ENCODE results near the gene NCOA1. TPM values are rescaled to one million over a fixed set of nuclear protein-coding genes. Genes with fewer than 3 reads are reported as not detected.
A peak's percentile ranks its signal among the peaks of the same experiment; 100 is the strongest.

Gene NCOA1
- polyA plus RNA-seq, 3 donors, result 7.3 to 30.2 (median 10.2) TPM

GRCh38 chr2:24809316-24810007, 318.4 kb downstream of the NCOA1 start:
- H4K20me1 ChIP-seq (ENCODE audit: insufficient read depth, low read length), result no peaks in the 10 kb centered on the region
- H3K27ac ChIP-seq (ENCODE audit: low read depth in 1 of 2, low read length in 2 of 2), result no peak overlapping the region
- no peaks in the 10 kb centered on the region for H3K4me1 ChIP-seq (ENCODE audit: control insufficient read depth in 1 of 2, insufficient read depth in 2 of 2, low read length in 2 of 2)
- Mint-ChIP-seq H3K27me3 (ENCODE audit: low read depth in 3 of 3) (no peaks in the 10 kb centered on the region), H3K4me3 (no peak overlapping the region), H3K9me3 (peaks cover 0 to 10% (median 2%) of the 10 kb centered on the region in 7 donors), H3K4me1 (peaks cover 3% of the 10 kb centered on the region), H3K27ac (peak overlapping the region in 3 of 7 donors; percentile 36 to 67 (median 37)), H3K36me3 (peaks cover 30 to 60% of the 10 kb centered on the region in 2 donors)
- peaks cover 0 to 6% of the 10 kb centered on the region in 2 donors for H3K9me3 ChIP-seq (replicated peaks in 1 of 2; ENCODE audit: control insufficient read depth in 1 of 2, insufficient read depth in 1 of 2, low read length in 2 of 2)
- no peak overlapping the region for H3K9ac ChIP-seq (ENCODE audit: insufficient read depth, low read length, poor library complexity, severe bottlenecking)
- TF ChIP-seq, protein P1, sequence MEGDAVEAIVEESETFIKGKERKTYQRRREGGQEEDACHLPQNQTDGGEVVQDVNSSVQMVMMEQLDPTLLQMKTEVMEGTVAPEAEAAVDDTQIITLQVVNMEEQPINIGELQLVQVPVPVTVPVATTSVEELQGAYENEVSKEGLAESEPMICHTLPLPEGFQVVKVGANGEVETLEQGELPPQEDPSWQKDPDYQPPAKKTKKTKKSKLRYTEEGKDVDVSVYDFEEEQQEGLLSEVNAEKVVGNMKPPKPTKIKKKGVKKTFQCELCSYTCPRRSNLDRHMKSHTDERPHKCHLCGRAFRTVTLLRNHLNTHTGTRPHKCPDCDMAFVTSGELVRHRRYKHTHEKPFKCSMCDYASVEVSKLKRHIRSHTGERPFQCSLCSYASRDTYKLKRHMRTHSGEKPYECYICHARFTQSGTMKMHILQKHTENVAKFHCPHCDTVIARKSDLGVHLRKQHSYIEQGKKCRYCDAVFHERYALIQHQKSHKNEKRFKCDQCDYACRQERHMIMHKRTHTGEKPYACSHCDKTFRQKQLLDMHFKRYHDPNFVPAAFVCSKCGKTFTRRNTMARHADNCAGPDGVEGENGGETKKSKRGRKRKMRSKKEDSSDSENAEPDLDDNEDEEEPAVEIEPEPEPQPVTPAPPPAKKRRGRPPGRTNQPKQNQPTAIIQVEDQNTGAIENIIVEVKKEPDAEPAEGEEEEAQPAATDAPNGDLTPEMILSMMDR (IDR thresholded peaks at IDR 0.05), result no peak
- peaks cover 85% of the 10 kb centered on the region for H3K79me2 ChIP-seq (ENCODE audit: insufficient read depth, low read length)
- intact Hi-C loops (cut with micrococcal nuclease), result no loop called here
- no peaks in the 10 kb centered on the region for H3K27me3 ChIP-seq (ENCODE audit: control insufficient read depth in 2 of 2, insufficient read depth in 2 of 2, low read length in 2 of 2)
- H3K4me3 ChIP-seq (replicated peaks in 1 of 3; ENCODE audit: low read depth in 2 of 3, low read length in 3 of 3), result no peak overlapping the region
- no peak overlapping the region for H3K4me2 ChIP-seq (replicated peaks; ENCODE audit: extremely low read depth, low read length, poor library complexity, severe bottlenecking)
- peaks cover 2 to 24% of the 10 kb centered on the region in 2 donors for H3K36me3 ChIP-seq (replicated peaks in 1 of 2; ENCODE audit: control insufficient read depth in 1 of 2, insufficient read depth in 2 of 2, low read length in 2 of 2)
- H2AFZ ChIP-seq (ENCODE audit: insufficient read depth, low read depth, low read length, poor library complexity, severe bottlenecking), result no peak overlapping the region
- WGBS (ENCODE audit: insufficient coverage), result no CpG with 5 or more reads among the region's 4 CpGs
- DNase-seq, result no peak

GRCh38 chr2:24813691-24814137, 322.7 kb downstream of the NCOA1 start:
- H3K4me2 ChIP-seq (replicated peaks; ENCODE audit: extremely low read depth, low read length, poor library complexity, severe bottlenecking), result no peak overlapping the region
- TF ChIP-seq, protein P1 (IDR thresholded peaks at IDR 0.05), result no peak
- peak overlapping the region in 2 of 7 donors; percentile 19 for H3K27ac Mint-ChIP-seq

More at GRCh38 chr2:24813691-24814137, 322.7 kb downstream of the NCOA1 start:
- no peaks in the 10 kb centered on the region for H3K27me3 ChIP-seq (ENCODE audit: control insufficient read depth in 2 of 2, insufficient read depth in 2 of 2, low read length in 2 of 2)
- no peak overlapping the region for H3K9ac ChIP-seq (ENCODE audit: insufficient read depth, low read length, poor library complexity, severe bottlenecking)
- Mint-ChIP-seq H3K4me1 (peaks cover 16% of the 10 kb centered on the region), H3K4me3 (no peak overlapping the region), H3K27me3 (ENCODE audit: low read depth in 3 of 3) (no peaks in the 10 kb centered on the region), H3K36me3 (peaks cover 32 to 67% of the 10 kb centered on the region in 2 donors), H3K9me3 (no peaks in the 10 kb centered on the region)
- peaks cover 50% of the 10 kb centered on the region for H3K79me2 ChIP-seq (ENCODE audit: insufficient read depth, low read length)
- peaks cover 14 to 47% of the 10 kb centered on the region in 2 donors for H3K36me3 ChIP-seq (replicated peaks in 1 of 2; ENCODE audit: control insufficient read depth in 1 of 2, insufficient read depth in 2 of 2, low read length in 2 of 2)
- H3K4me3 ChIP-seq (replicated peaks in 1 of 3; ENCODE audit: low read depth in 2 of 3, low read length in 3 of 3), result no peak overlapping the region
- H2AFZ ChIP-seq (ENCODE audit: insufficient read depth, low read depth, low read length, poor library complexity, severe bottlenecking), result no peak overlapping the region
- no peak for DNase-seq
- peaks cover 11 to 15% of the 10 kb centered on the region in 2 donors for H3K4me1 ChIP-seq (ENCODE audit: control insufficient read depth in 1 of 2, insufficient read depth in 2 of 2, low read length in 2 of 2)
- 94% methylated on average over 4 of the region's 4 CpGs for WGBS (ENCODE audit: insufficient coverage)
- no peaks in the 10 kb centered on the region for H3K9me3 ChIP-seq (replicated peaks in 1 of 2; ENCODE audit: control insufficient read depth in 1 of 2, insufficient read depth in 1 of 2, low read length in 2 of 2)
- no peaks in the 10 kb centered on the region for H4K20me1 ChIP-seq (ENCODE audit: insufficient read depth, low read length)
- no peak overlapping the region for H3K27ac ChIP-seq (ENCODE audit: low read depth in 1 of 2, low read length in 2 of 2)
- intact Hi-C loops (cut with micrococcal nuclease), result no loop called here

Data from CD14-positive monocyte (primary cell).